Natural killer cell treated with Interleukin-12 subunit alpha and Interleukin-12 subunit beta and Interleukin-15 and Interleukin-18, amount 100 ng/mL, for 72 hours (primary cell): ENCODE data around the gene OR51B6. TPM values are rescaled to one million over a fixed set of nuclear protein-coding genes. Genes with fewer than 3 reads are reported as not detected.

Source experiments
- ATAC-seq, 2 donors: fragments of 150-1000 bp; cut with Tn5 transposase in 1 of 2; sonication (Bioruptor Pico), chemical (Tn5 transposase) in 1 of 2; 2 replicates each; pipeline ENCODE4 v1.10.0; 2021
- DNase-seq: peaks from one replicate; pipeline ENCODE4 v3.0.0; 2022; ENCODE audit warnings: low spot score
- H3K27ac Mint-ChIP-seq, 2 donors: 1 replicate in 1 of 2; 2 replicates in 1 of 2; pipeline ENCODE4 v1.8.0; 2022; ENCODE audit warnings: mixed read lengths in 2 of 2, mild to moderate bottlenecking in 1 of 2, moderate library complexity in 1 of 2
- H3K27me3 Mint-ChIP-seq, 2 donors: 1 replicate in 1 of 2; 2 replicates in 1 of 2; pipeline ENCODE4 v1.8.0; 2022; ENCODE audit warnings: mixed read lengths in 2 of 2
- H3K36me3 Mint-ChIP-seq: one replicate; pipeline ENCODE4 v1.8.0; 2022; ENCODE audit warnings: mixed read lengths
- H3K4me1 Mint-ChIP-seq, 2 donors: 1 replicate in 1 of 2; 2 replicates in 1 of 2; pipeline ENCODE4 v1.8.0; 2022; ENCODE audit warnings: low read depth in 2 of 2, mixed read lengths in 2 of 2, mild to moderate bottlenecking in 1 of 2
- H3K4me3 Mint-ChIP-seq: one replicate; pipeline ENCODE4 v1.8.0; 2022; ENCODE audit warnings: mixed read lengths
- H3K9me3 Mint-ChIP-seq: 2 replicates; pipeline ENCODE4 v1.8.0; 2022; ENCODE audit warnings: mixed read lengths
- total RNA-seq, 2 donors: library from RNA; stranded (reverse); gene quantifications; one replicate each; pipeline ENCODE4 v1.2.3, GENCODE V29; 2022

Gene OR51B6
- total RNA-seq, 2 donors from 2014 or later = not detected

DNA sequence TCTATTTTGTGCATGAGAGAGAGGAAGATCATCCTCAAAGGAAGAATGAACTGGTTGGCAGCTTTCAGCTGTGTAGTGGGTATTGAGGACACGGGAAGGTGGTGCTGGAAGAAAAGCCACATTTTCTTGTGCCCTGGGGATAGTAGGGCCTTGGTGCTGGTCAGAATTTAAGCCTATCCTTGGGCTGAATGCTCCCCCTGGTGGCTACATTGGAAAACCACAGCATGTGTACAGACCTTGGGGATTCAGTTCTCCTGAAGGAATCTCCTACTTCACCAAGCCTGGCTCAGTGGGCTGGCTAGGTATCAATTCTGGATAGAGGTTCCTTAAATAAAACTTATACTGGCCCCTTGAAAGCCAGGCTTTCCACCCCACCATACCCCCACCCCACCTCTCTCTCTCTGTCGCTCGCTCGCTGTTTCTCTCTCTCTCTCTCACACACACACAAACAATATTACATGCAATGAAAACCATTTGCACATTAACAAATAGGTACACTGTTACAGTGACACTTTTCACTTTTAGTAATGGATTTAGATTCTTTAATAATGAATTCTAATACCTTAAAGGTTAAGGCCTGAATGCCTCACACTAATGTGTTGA lies 29.5 kb downstream of the OR51B6 start:
- Mint-ChIP-seq H3K27ac (no peak overlapping the region), H3K9me3 (no peaks in the 10 kb centered on the region), H3K4me1 (no peaks in the 10 kb centered on the region), H3K4me3 (no peak overlapping the region), H3K27me3 (peaks cover 0 to 7% of the 10 kb centered on the region in 2 donors), H3K36me3 (no peaks in the 10 kb centered on the region)
- ATAC-seq (peak in 1 of 2 donors; percentile 52), DNase-seq (no peak)

DNA sequence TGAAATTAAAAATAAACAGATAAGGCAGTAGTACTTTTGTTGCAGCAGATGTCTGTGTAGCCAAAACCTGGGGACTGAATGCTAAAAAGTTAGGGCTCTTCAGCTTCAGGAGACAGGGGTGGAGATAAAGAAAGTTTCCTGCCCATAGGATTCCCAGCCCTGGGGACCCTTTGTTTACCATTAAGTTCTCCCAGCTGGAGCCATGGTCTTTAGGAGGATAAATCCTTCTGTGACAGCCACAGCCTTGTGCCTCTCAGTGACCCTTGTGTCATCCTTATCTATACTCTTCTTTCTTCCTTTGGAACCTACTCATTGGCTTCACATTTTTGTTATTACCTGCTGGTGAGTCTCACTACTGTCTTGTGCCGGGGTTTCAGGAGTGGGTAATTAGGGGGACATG lies 32.3 kb downstream of the OR51B6 start, which contains the start of gene OR51M1:
TSS of gene OR51M1 (plus strand) at position 237 of the 400 bp plus-strand sequence. CDS start 5,587 bp downstream, outside the sequence.
- H3K4me3 Mint-ChIP-seq = no peak within 1 kb of the TSS
- H3K27ac Mint-ChIP-seq = no peak within 1 kb of the TSS
- no peaks in the 10 kb centered on the region for H3K9me3 Mint-ChIP-seq
- peaks cover 0 to 3% of the 10 kb centered on the region in 2 donors for H3K27me3 Mint-ChIP-seq
- ATAC-seq = no peak
- no peaks in the 10 kb centered on the region for H3K36me3 Mint-ChIP-seq
- H3K4me1 Mint-ChIP-seq = no peaks in the 10 kb centered on the region
- DNase-seq = no peak

DNA sequence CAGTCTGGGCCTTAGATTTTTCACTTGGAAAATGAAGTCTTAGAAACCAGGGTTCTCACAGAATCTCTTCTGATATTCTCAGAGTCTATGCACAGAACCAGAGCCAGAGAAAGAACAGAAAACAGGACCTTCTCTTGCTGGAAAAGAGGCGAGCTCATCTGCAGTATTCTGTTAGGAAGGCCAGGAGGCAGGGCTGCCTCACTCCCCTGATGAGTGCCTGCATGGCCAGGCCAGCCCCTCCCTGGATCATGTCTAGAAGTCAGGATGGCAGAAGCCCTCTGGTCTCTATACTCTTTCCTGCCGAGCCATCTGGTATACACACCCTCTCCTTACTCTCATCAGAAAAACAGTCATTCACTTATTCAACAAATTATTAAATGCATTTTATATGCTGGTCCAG lies 33.0 kb downstream of the OR51B6 start:
- Mint-ChIP-seq H3K4me3 (no peak overlapping the region), H3K36me3 (no peaks in the 10 kb centered on the region), H3K9me3 (no peaks in the 10 kb centered on the region), H3K27ac (no peak overlapping the region), H3K27me3 (peaks cover 0 to 3% of the 10 kb centered on the region in 2 donors), H3K4me1 (no peaks in the 10 kb centered on the region)
- ATAC-seq = no peak
- DNase-seq = no peak

DNA sequence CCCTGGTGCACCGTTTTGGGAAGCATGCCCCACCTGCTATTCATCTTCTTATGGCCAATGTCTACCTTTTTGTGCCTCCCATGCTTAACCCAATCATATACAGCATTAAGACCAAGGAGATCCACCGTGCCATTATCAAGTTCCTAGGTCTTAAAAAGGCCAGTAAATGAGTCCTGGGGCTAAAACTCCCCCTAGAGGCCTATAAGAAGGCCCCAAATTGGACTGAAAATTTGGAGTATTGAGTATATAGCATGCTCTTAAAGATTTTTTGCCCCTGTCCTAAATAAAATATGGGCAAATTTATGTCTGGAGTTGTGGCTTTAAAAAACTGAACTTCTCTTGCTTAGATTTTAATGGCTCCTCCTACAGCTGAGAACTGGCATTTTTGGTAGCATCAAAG lies 38.9 kb downstream of the OR51B6 start:
- no peaks in the 10 kb centered on the region for H3K27me3 Mint-ChIP-seq
- H3K4me3 Mint-ChIP-seq = no peak overlapping the region
- no peak for ATAC-seq

DNA sequence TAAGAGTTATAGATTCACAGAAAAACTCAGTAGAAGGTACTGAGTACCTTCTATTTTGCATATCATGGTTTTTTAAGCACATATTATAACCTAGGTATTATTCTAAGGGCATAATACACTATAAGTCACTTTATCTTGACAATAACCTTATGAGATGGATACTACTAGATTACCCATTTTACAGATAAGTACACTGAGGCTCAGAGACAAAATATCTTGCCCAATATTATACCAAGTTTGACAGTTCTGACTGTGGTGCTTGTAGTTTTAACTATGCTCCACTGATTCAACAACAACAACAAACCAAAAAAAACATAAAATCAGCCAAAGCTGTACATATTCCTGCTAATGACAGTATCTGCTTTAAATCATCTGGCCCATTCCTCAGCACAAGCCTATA lies 42.8 kb downstream of the OR51B6 start:
- ATAC-seq = no peak
- Mint-ChIP-seq H3K27ac (no peak overlapping the region), H3K4me1 (no peaks in the 10 kb centered on the region), H3K27me3 (peaks cover 0 to 3% of the 10 kb centered on the region in 2 donors), H3K36me3 (no peaks in the 10 kb centered on the region), H3K4me3 (no peak overlapping the region), H3K9me3 (peaks cover 3% of the 10 kb centered on the region)
- no peak for DNase-seq

More for the DNA sequence above, 38.9 kb downstream of the OR51B6 start:
- no peak for DNase-seq
- Mint-ChIP-seq H3K36me3 (no peaks in the 10 kb centered on the region), H3K4me1 (no peaks in the 10 kb centered on the region), H3K9me3 (peaks cover 3% of the 10 kb centered on the region), H3K27ac (no peak overlapping the region)

DNA sequence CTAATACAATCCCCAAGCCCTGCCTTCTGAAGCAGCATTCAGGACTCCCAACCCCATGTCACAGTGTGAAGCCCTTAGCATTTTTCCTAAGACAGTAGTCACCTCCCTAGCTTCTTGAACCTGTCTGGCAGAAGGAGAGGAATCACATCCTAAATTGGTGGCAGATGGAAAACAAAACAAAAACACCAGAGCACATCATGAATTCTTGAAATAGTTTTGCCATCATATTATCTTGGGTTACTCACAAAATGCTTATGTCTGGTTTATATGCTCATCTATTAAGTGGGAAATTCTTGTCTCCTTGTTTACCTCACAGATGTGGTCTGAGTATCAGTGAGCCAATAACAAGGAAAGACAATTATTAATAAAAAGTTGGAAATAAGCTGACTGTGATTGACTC lies 47.6 kb downstream of the OR51B6 start:
- Mint-ChIP-seq H3K36me3 (no peaks in the 10 kb centered on the region), H3K9me3 (peaks cover 10% of the 10 kb centered on the region), H3K4me3 (no peak overlapping the region), H3K27ac (no peak overlapping the region), H3K4me1 (no peaks in the 10 kb centered on the region), H3K27me3 (peaks cover 0 to 3% of the 10 kb centered on the region in 2 donors)
- ATAC-seq (no peak), DNase-seq (no peak)

Other genes starting within 250 kb of the OR51B6 start
- not detected for gene OR52A5, start 213.2 kb upstream of the OR51B6 start, total RNA-seq
- gene OR52A1, start 196.8 kb upstream of the OR51B6 start, total RNA-seq = not detected
- gene OR51V1, start 150.8 kb upstream of the OR51B6 start, total RNA-seq = not detected
- not detected for gene HBB, start 124.4 kb upstream of the OR51B6 start, total RNA-seq
- gene HBD, start 117.0 kb upstream of the OR51B6 start, total RNA-seq = not detected
- gene HBG1, start 101.7 kb upstream of the OR51B6 start, total RNA-seq = not detected
- gene HBG2, start 96.7 kb upstream of the OR51B6 start, total RNA-seq = not detected
- gene HBE1, start 81.6 kb upstream of the OR51B6 start, total RNA-seq = not detected
- gene OR51B4, start 49.6 kb upstream of the OR51B6 start, total RNA-seq = not detected
- not detected for gene OR51B2, start 27.2 kb upstream of the OR51B6 start, total RNA-seq
- gene OR51B5, start 8.0 kb upstream of the OR51B6 start, total RNA-seq = not detected
- not detected for gene OR51M1, start 32.3 kb downstream of the OR51B6 start, total RNA-seq
- gene OR51Q1, start 70.6 kb downstream of the OR51B6 start, total RNA-seq = not detected
- gene OR51I1, start 90.0 kb downstream of the OR51B6 start, total RNA-seq = not detected
- not detected for gene OR51I2, start 97.8 kb downstream of the OR51B6 start, total RNA-seq
- gene OR52D1, start 137.2 kb downstream of the OR51B6 start, total RNA-seq = not detected
- gene UBQLN3, start 158.4 kb downstream of the OR51B6 start, total RNA-seq = not detected
- gene UBQLNL, start 165.2 kb downstream of the OR51B6 start, total RNA-seq = under 1 TPM in 1 of 2 donors, not detected in 1; 0.17 TPM
- not detected for gene OR52H1, start 197.0 kb downstream of the OR51B6 start, total RNA-seq
- not detected for gene OR52B6, start 229.4 kb downstream of the OR51B6 start, total RNA-seq
- under 1 TPM in 1 of 2 donors, not detected in 1; 0.31 TPM for gene TRIM6, start 245.1 kb downstream of the OR51B6 start, total RNA-seq